Measurements from ENCODE around the gene SV2C.
"Not testable (repeated sequence)": the region's sequence is repeated elsewhere in the genome, so short reads cannot be mapped to it uniquely, and the experiment has no call there.

DNA sequence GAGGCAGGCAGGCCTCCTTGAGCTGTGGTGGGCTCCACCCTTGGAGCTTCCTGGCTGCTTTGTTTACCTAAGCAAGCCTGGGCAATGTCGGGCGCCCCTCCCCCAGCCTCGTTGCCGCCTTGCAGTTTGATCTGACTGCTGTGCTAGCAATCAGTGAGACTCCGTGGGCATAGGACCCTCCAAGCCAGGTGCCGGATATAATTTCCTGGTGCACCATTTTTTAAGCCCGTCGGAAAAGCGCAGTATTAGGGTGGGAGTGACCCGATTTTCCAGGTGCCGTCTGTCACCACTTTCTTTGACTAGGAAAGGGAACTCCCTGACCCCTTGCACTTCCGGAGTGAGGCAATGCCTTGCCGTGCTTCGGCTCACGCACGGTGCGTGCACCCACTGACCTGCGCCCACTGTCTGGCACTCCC lies 45.4 kb upstream of the SV2C start:
- TF ChIP-seq PPARA (CRISPR knock-in tag; IDR thresholded peaks at IDR 0.05; ENCODE audit: borderline replicate concordance); SNAI2 (CRISPR knock-in tag; IDR thresholded peaks at IDR 0.05): not testable (repeated sequence)

Data from SK-N-SH treated with all-trans-retinoic acid at 6 μM for 48 hours (cell line).